HCT116 (cell line): ENCODE results near the gene ERG.
A peak's percentile ranks its signal among the peaks of the same experiment; 100 is the strongest.

ENCODE experiments used
- CTCF ChIP-seq, 3 experiments: fragments of 200-600 bp in 1 of 3; sonication (generic) in 1 of 3; IDR thresholded peaks in 2 of 3; conservative IDR thresholded peaks in 1 of 3; 2 replicates each; pipeline ENCODE4 v1.5.1; 2012 to 2017; ENCODE audit warnings: low read depth in 2 of 3, low read length in 2 of 3, antibody characterized with exemption in 1 of 3, borderline replicate concordance in 1 of 3, control low read depth in 1 of 3, mild to moderate bottlenecking in 1 of 3, mixed read lengths in 1 of 3, mixed run types in 1 of 3, moderate library complexity in 1 of 3; ENCODE audit not compliant: insufficient read depth in 1 of 3
- EZH2 ChIP-seq: fragments of 200-600 bp; sonication (generic); IDR thresholded peaks from 2 replicates; pipeline ENCODE4 v1.6.1; 2017; ENCODE audit warnings: antibody characterized with exemption, mixed run types
- POLR2A ChIP-seq: IDR thresholded peaks from 2 replicates; pipeline ENCODE4 v1.7.0; 2011; ENCODE audit warnings: borderline replicate concordance; ENCODE audit not compliant: insufficient read depth, insufficient read length; ENCODE audit errors: extremely low read depth
- POLR2AphosphoS5 ChIP-seq: IDR thresholded peaks from 2 replicates; pipeline ENCODE4 v1.6.1; 2011; ENCODE audit warnings: mild to moderate bottlenecking, low read depth, low read length, moderate library complexity

DNA sequence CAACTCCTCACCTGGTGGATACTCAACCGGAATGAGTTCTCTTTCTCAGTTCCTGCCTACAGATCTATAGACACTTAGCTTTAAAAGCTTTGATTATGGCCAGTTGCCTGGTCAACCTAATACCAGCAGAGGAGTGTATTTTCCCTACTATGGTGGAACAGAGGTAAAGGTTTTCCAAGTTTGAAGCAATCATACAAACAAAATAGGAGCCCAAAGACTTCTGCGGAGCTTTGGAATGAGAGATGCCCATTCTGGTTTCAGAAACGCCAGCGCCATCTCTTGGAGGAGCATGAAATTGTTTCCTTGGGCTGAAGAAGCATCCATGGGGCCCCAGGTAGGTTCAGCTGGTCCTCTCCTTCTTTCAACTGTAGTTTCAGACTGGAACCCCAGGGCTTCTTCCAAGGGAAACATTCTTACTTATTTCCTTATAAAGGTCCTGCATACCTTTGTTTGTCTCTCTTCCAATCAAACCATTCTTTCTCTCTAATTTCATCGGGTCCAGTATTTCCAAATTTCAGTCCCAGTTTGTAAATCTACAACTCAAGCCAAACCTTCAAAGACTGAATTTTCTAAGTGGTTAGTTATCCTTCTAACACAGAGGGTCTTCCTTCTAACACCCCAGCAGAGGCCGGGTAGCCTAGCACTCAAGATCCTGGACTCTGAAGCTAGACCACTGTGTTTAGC lies 145.6 kb downstream of the ERG start:
- TF ChIP-seq POLR2AphosphoS5 (no peak), EZH2 (no peak), CTCF (IDR thresholded peaks at IDR 0.05 in 2 of 3, conservative IDR thresholded peaks at IDR 0.05 in 1 of 3; ENCODE audit: borderline replicate concordance in 1 of 3, insufficient read depth in 1 of 3, low read depth in 2 of 3, low read length in 2 of 3) (peak; percentile 24 to 70 (median 60); a peak in 4 of 6 replicates), POLR2A (no peak)
